HEK293T (cell line): ENCODE results near the gene RNLS.

Experiments used
- ARNT ChIP-seq: fragments of 450-650 bp; IDR thresholded peaks from 2 replicates; pipeline ENCODE4 v1.6.1; 2017; ENCODE audit warnings: mild to moderate bottlenecking
- BHLHE40 ChIP-seq: fragments of 450-650 bp; IDR thresholded peaks from 2 replicates; pipeline ENCODE4 v1.6.1; 2016; ENCODE audit warnings: mild to moderate bottlenecking, moderate library complexity, borderline replicate concordance
- ELF4 ChIP-seq: fragments of 450-650 bp; IDR thresholded peaks from 2 replicates; pipeline ENCODE4 v1.6.1; 2017; ENCODE audit warnings: antibody characterized with exemption
- FOXA1 ChIP-seq: fragments of 450-650 bp; IDR thresholded peaks from 2 replicates; pipeline ENCODE4 v1.6.1; 2016; ENCODE audit warnings: mild to moderate bottlenecking
- FOXK2 ChIP-seq: fragments of 450-650 bp; IDR thresholded peaks from 2 replicates; pipeline ENCODE4 v1.6.1; 2016; ENCODE audit warnings: mild to moderate bottlenecking
- FOXM1 ChIP-seq: fragments of 450-650 bp; IDR thresholded peaks from 2 replicates; pipeline ENCODE4 v1.6.1; 2017; ENCODE audit warnings: mild to moderate bottlenecking, borderline replicate concordance
- HDGF ChIP-seq: fragments of 450-650 bp; IDR thresholded peaks from 2 replicates; pipeline ENCODE4 v1.6.1; 2017; ENCODE audit warnings: antibody characterized with exemption, borderline replicate concordance
- NFRKB ChIP-seq: fragments of 450-650 bp; IDR thresholded peaks from 2 replicates; pipeline ENCODE4 v1.6.1; 2016; ENCODE audit warnings: mild to moderate bottlenecking, moderate library complexity
- PKNOX1 ChIP-seq: fragments of 450-650 bp; IDR thresholded peaks from 2 replicates; pipeline ENCODE4 v1.6.1; 2016
- SP1 ChIP-seq: fragments of 450-650 bp; IDR thresholded peaks from 2 replicates; pipeline ENCODE4 v1.6.1; 2017
- SUZ12 ChIP-seq: fragments of 450-650 bp; IDR thresholded peaks from 2 replicates; pipeline ENCODE4 v1.6.1; 2016; ENCODE audit warnings: mild to moderate bottlenecking
- ZNF384 ChIP-seq: fragments of 450-650 bp; IDR thresholded peaks from 2 replicates; pipeline ENCODE4 v1.6.1; 2016

GRCh38 chr10:88478256-88478655 is 104.9 kb downstream of the RNLS start:
- TF ChIP-seq HDGF, result no peak
- TF ChIP-seq SUZ12, result no peak
- TF ChIP-seq PKNOX1, result no peak
- no peak for TF ChIP-seq ZNF384
- no peak for TF ChIP-seq FOXA1
- TF ChIP-seq FOXM1, result no peak
- TF ChIP-seq ARNT, result no peak
- TF ChIP-seq FOXK2, result no peak
- TF ChIP-seq BHLHE40, result no peak
- no peak for TF ChIP-seq SP1
- TF ChIP-seq NFRKB, result no peak
- TF ChIP-seq ELF4, result no peak
